ENCODE measurements around the gene TBXAS1. TPM values are rescaled to one million over a fixed set of nuclear protein-coding genes. Genes with fewer than 3 reads are reported as not detected.
A peak's percentile ranks its signal among the peaks of the same experiment; 100 is the strongest.

Gene TBXAS1
- total RNA-seq, 3 donors from 2014 or later (not counting 1 experiment from before 2014, with no cell fraction given) = 72.7 to 110 (median 88.7) TPM

GRCh38 chr7:139916717-139917395 lies 87.8 kb downstream of the TBXAS1 start:
- Histone ChIP-seq H3K4me1 (ENCODE audit: control insufficient read depth, insufficient read depth, low read length) (peaks cover 33% of the 10 kb centered on the region), H3K9me3 (ENCODE audit: control insufficient read depth, insufficient read depth, low read length) (no peaks in the 10 kb centered on the region), H3K36me3 (ENCODE audit: control insufficient read depth, insufficient read depth, low read length) (no peaks in the 10 kb centered on the region), H3K4me3 (ENCODE audit: low read length) (no peak overlapping the region), H3K27ac (ENCODE audit: low read length) (peak overlapping the region; percentile 30), H3K27me3 (ENCODE audit: control insufficient read depth, insufficient read depth, low read length) (no peaks in the 10 kb centered on the region)
- H3K9me3 Mint-ChIP-seq = no peaks in the 10 kb centered on the region
- peaks cover 46 to 61% of the 10 kb centered on the region in 2 donors for H3K4me1 Mint-ChIP-seq
- intact Hi-C loops (cut with micrococcal nuclease) = loop anchor here (1.0 to 5.0 kb wide), 3 partner anchors 43 to 270 kb away; no protein-coding TSS in a partner anchor
- no peak for ATAC-seq
- DNase-seq = no peak
- H3K4me3 Mint-ChIP-seq = peak overlapping the region; percentile 54
- H3K36me3 Mint-ChIP-seq = no peaks in the 10 kb centered on the region
- peak overlapping the region; percentile 86 to 91 for H3K27ac Mint-ChIP-seq
- TF ChIP-seq, protein P1, sequence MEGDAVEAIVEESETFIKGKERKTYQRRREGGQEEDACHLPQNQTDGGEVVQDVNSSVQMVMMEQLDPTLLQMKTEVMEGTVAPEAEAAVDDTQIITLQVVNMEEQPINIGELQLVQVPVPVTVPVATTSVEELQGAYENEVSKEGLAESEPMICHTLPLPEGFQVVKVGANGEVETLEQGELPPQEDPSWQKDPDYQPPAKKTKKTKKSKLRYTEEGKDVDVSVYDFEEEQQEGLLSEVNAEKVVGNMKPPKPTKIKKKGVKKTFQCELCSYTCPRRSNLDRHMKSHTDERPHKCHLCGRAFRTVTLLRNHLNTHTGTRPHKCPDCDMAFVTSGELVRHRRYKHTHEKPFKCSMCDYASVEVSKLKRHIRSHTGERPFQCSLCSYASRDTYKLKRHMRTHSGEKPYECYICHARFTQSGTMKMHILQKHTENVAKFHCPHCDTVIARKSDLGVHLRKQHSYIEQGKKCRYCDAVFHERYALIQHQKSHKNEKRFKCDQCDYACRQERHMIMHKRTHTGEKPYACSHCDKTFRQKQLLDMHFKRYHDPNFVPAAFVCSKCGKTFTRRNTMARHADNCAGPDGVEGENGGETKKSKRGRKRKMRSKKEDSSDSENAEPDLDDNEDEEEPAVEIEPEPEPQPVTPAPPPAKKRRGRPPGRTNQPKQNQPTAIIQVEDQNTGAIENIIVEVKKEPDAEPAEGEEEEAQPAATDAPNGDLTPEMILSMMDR (IDR thresholded peaks at IDR 0.05) = no peak
- H3K27me3 Mint-ChIP-seq (ENCODE audit: low read depth in 2 of 2) = no peaks in the 10 kb centered on the region
- WGBS (ENCODE audit: insufficient coverage) = 54% methylated on average over 10 of the region's 10 CpGs

GRCh38 chr7:139917851-139918250 lies 88.8 kb downstream of the TBXAS1 start:
- Mint-ChIP-seq H3K27me3 (ENCODE audit: low read depth in 2 of 2) (no peaks in the 10 kb centered on the region), H3K4me1 (peaks cover 46 to 68% of the 10 kb centered on the region in 2 donors), H3K36me3 (no peaks in the 10 kb centered on the region), H3K4me3 (no peak overlapping the region), H3K9me3 (no peaks in the 10 kb centered on the region), H3K27ac (peak overlapping the region; percentile 17 to 43)
- intact Hi-C loops (cut with micrococcal nuclease) = loop anchor here (5.0 kb wide), 1 partner anchor 271 kb away; no protein-coding TSS in a partner anchor
- no peak overlapping the region for H3K27ac ChIP-seq (ENCODE audit: low read length)
- peaks cover 33% of the 10 kb centered on the region for H3K4me1 ChIP-seq (ENCODE audit: control insufficient read depth, insufficient read depth, low read length)
- TF ChIP-seq, protein P1 (IDR thresholded peaks at IDR 0.05) = no peak
- ATAC-seq (no peak), DNase-seq (no peak)
- no peaks in the 10 kb centered on the region for H3K36me3 ChIP-seq (ENCODE audit: control insufficient read depth, insufficient read depth, low read length)
- H3K4me3 ChIP-seq (ENCODE audit: low read length) = no peak overlapping the region
- no peaks in the 10 kb centered on the region for H3K27me3 ChIP-seq (ENCODE audit: control insufficient read depth, insufficient read depth, low read length)
- WGBS (ENCODE audit: insufficient coverage) = no CpG with 5 or more reads among the region's 2 CpGs
- no peaks in the 10 kb centered on the region for H3K9me3 ChIP-seq (ENCODE audit: control insufficient read depth, insufficient read depth, low read length)

GRCh38 chr7:139918480-139918879 lies 89.4 kb downstream of the TBXAS1 start:
- no peak for ATAC-seq
- TF ChIP-seq, protein P1 (IDR thresholded peaks at IDR 0.05) = no peak
- Mint-ChIP-seq H3K36me3 (no peaks in the 10 kb centered on the region), H3K27me3 (ENCODE audit: low read depth in 2 of 2) (no peaks in the 10 kb centered on the region), H3K27ac (peak overlapping the region; percentile 17 to 43), H3K9me3 (no peaks in the 10 kb centered on the region), H3K4me1 (peaks cover 46 to 68% of the 10 kb centered on the region in 2 donors), H3K4me3 (no peak overlapping the region)
- Histone ChIP-seq H3K27ac (ENCODE audit: low read length) (no peak overlapping the region), H3K4me3 (ENCODE audit: low read length) (no peak overlapping the region), H3K9me3 (ENCODE audit: control insufficient read depth, insufficient read depth, low read length) (no peaks in the 10 kb centered on the region), H3K36me3 (ENCODE audit: control insufficient read depth, insufficient read depth, low read length) (no peaks in the 10 kb centered on the region), H3K4me1 (ENCODE audit: control insufficient read depth, insufficient read depth, low read length) (peaks cover 33% of the 10 kb centered on the region), H3K27me3 (ENCODE audit: control insufficient read depth, insufficient read depth, low read length) (no peaks in the 10 kb centered on the region)
- WGBS (ENCODE audit: insufficient coverage) = 84% methylated on average over 5 of the region's 6 CpGs
- no peak for DNase-seq
- intact Hi-C loops (cut with micrococcal nuclease) = loop anchor here (5.0 kb wide), 1 partner anchor 271 kb away; no protein-coding TSS in a partner anchor

Measured in natural killer cell (primary cell).